ENCODE results near the gene NINJ2.

GRCh38 chr12:591167-592023 lies 71.8 kb downstream of the NINJ2 start:
- TF ChIP-seq KAT2A (conservative IDR thresholded peaks at IDR 0.05; ENCODE audit: control insufficient read depth, low read depth, low read length) (no peak), EP300 (IDR thresholded peaks at IDR 0.05; ENCODE audit: borderline replicate concordance in 1 of 2, control insufficient read depth in 1 of 2, low read depth in 2 of 2, low read length in 2 of 2) (no peak), CTCF (IDR thresholded peaks at IDR 0.05 in 2 of 3, conservative IDR thresholded peaks at IDR 0.05 in 1 of 3; ENCODE audit: control insufficient read depth in 2 of 3, extremely low read depth in 1 of 3, insufficient read depth in 1 of 3, low read depth in 3 of 3, low read length in 3 of 3) (peak in 1 of 3 experiments; percentile 13; a peak in 1 of 6 replicates), NFYB (IDR thresholded peaks at IDR 0.05; ENCODE audit: insufficient read depth, low read depth, low read length) (no peak), CREB1 (IDR thresholded peaks at IDR 0.05; ENCODE audit: low read depth) (no peak), HDAC2 (IDR thresholded peaks at IDR 0.05) (no peak), MXI1 (IDR thresholded peaks at IDR 0.05; ENCODE audit: low read depth, low read length) (no peak)

Data from GM12878 (cell line).